Measurements from ENCODE around the gene ADARB1.

GRCh38 chr21:45049714-45050344, 24.6 kb upstream of the ADARB1 start:
- TF ChIP-seq POLR2AphosphoS5 (IDR thresholded peaks at IDR 0.05) (no peak), POLR2A (IDR thresholded peaks at IDR 0.05) (no peak), CTCF (IDR thresholded peaks at IDR 0.05) (no peak), EP300 (IDR thresholded peaks at IDR 0.05; ENCODE audit: low read depth) (no peak)

Data from transverse colon (tissue), 4 donors.